GM21360 (cell line): ENCODE data around the gene PSAP.
A peak's percentile ranks its signal among the peaks of the same experiment; 100 is the strongest.

Source experiments
- ATAC-seq: cut with Tn5 transposase; IDR thresholded peaks from one replicate; pipeline ENCODE4 v1.9.1; 2021; ENCODE audit warnings: mild to moderate bottlenecking, moderate library complexity; ENCODE audit not compliant: unreplicated experiment

PSAP gene

GRCh38 chr10:71845410-71846405 is 5.3 kb downstream of the PSAP start:
- ATAC-seq: no peak

- ATAC-seq: no peak
These were observed 6.4 kb downstream of the PSAP start for GRCh38 chr10:71844695-71845094.

- no peak for ATAC-seq
These were observed 7.0 kb downstream of the PSAP start for GRCh38 chr10:71844084-71844483.

GRCh38 chr10:71842856-71843686 is 8.0 kb downstream of the PSAP start:
- ATAC-seq: no peak

DNA sequence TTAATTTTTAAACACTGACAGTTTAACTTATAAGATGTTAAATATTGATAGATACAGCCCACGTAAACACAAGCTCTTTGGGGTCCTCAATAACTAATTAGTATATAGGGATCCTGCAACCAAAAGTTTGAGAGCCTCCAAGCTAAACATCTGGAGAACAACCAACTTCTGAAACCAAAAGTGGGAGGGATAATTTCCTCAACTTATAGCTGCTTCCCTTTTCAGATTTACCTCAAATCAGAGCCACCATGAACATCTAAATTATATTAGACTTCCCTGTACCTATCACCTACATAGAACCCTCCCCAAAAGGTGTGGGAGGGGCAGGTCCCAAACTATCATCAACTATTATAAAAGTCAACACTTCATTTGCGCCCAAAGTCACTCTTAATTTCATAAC is 8.6 kb downstream of the PSAP start:
- no peak for ATAC-seq

- no peak for ATAC-seq
These were observed 10.1 kb downstream of the PSAP start for GRCh38 chr10:71840958-71841335.

- ATAC-seq: no peak
These were observed 10.7 kb downstream of the PSAP start for GRCh38 chr10:71840177-71840957.

GRCh38 chr10:71838264-71839211 is 12.5 kb downstream of the PSAP start:
- ATAC-seq: no peak

DNA sequence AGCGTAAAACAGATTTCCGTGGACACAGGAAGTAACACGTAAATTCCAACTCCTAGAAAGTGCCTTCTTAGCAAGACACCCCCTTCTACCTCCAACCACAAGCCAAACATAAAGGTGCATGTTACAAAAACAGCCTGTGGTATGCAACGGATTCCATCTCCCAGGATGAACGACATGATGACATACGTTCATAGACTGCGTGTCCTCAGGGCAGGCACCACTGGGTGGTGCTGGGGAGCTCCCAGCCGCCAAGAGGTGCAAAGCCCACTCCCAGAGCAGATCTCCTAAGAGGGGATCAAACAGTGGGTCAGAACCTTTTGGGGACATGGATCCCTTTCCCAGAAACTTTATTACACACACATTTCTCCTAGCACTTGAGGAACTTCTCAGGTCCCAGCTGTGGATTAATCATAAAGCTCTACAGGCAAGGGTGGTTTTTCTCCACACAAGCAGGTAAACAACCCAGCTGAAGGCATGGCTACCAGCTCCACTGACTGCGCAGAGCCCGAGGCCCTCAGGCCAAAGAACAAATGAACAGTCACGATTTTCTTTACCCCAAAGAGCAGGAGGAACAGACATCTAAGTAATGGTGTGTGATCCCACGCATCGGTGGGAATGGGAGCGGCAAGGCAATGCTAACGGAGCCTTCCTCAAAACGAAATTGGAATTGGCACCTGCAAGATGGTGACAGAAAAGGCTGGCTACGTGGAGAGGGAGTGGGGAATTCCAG is 13.8 kb downstream of the PSAP start:
- no peak for ATAC-seq

GRCh38 chr10:71836596-71836974 is 14.5 kb downstream of the PSAP start:
- ATAC-seq: peak; percentile 21

DNA sequence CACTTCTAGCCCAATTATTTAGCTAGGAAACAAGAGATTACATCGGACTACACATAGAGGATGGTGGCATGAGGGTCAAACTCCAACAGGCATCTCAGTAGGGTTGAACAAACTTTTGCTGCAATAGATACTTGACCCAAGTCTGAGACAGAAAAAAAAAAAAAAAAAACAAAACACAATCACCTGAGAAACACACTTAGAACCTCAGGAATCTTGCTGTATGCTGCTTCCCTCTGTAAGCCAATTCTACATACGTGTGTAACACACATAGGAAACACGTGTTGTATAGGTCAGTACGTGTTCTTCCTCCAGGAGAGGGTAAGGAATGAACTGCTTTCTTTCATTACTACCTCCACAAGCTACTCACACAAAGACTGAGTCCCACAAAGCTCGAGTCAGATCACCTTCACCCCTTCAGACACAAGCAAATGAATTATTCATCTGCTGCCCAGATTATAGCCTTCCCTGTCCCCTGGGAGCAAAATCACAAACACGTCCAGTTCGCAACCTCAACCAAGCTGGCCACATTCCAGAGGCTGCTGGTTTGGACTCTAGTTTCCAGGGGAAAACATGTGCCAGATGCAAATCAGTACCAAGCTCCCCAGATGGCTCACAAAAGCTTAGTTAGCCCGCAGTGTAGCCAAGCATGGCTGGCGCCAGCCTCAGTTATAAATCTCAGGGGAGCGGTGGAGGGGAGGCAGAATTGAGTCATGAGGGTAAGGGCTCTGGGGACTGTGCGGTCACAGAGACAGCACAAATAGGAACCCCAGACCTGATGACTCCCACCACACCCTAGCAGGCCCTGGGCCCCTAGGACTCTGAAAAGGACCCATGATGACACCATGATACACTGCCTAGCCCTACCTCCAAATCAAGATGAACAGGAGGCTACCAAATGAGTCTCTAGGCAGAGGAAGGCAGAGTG is 15.1 kb downstream of the PSAP start:
- peak; percentile 85 for ATAC-seq

GRCh38 chr10:71834343-71834674 is 16.7 kb downstream of the PSAP start:
- ATAC-seq: no peak

DNA sequence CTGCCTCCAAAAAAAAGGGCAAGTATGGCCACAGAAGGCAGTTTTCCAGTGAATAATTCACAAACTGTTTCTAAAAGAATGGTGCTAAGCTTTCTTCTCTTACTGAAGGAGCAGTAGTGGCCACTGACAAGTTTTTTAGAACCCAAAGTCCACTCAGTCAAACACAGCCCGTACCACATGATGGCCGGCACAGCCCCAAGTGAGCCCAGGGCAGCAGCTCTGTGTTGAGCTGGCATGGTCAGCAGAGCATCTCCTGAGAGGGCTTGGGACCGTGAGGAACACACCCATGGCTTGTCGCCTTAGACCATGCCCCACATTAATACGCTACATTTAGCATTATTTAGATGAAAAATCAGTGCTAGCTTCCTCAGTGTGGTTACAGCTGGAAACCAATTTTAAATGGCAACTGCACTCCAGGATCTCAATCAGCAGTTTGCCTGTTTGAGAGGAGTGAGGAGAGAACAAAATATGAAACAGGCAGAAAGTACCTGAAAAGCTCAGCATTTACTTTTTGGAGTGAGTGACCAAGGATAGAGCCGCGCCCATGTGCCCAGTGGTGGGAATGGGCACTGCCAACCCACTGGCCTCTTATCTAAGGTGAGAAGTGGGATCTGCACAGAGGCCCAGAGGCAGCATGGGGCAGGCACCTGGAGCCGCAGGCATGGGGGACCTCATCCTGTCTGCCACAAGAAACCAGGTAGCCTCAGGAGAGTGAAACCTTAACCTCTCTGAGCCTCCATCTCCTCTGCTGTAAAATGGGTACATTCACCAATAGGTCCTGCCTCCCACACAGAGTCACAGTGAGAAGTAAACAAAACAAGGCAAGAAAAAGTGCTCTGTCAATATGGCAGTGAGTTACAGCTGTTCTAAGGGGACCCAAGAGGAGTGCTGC is 17.4 kb downstream of the PSAP start:
- no peak for ATAC-seq

GRCh38 chr10:71832967-71833366 is 18.1 kb downstream of the PSAP start:
- no peak for ATAC-seq

DNA sequence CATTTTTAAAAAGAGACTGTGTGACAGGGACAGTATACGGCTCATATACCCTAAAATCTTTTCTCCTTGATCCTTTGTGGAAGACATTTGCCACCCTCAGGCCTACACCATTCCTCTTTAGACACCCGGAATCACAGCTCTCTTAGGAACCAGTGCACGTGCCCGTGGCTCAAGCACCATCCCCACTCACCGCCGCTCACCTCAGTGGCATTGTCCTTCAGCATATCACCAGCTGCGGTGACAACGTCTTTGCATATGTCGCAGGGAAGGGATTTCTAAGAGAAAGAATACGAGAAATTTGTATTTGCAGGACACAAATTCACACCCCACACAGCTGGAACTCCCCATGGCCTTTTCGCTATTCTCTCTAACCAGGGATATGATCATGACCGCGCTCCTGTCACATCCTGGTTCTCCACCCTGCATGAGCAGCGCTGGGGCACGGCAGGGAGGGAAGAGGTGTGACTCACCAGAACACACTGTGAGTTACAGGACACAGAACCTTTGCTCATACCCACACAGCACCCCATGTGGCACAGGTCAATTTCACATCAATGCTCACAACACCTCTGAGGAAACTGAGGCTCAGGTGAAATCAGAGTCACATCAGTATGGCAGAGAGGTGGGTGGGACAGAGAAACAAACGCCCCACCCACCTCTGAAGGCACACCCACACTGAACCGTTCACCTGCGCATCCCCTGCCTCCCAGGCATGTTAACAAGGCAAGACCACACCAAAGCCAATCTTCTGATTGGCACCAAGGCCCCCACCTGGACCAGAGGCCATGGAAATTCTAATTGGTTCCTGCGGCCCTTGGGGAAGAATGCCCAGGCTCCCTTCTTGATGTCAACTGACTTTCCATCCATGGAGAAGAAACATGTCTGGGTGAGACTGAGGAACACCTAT is 19.2 kb downstream of the PSAP start:
- no peak for ATAC-seq

GRCh38 chr10:71830726-71831125 is 20.3 kb downstream of the PSAP start:
- no peak for ATAC-seq
